Activated CD8-positive, alpha-beta T cell treated with anti-CD3 and anti-CD28 coated beads, Interleukin-2, amount 10 ng/mL, durations not matched to agents 7 days and 5 days (primary cell): ENCODE data around the gene MAP4K2. TPM values are rescaled to one million over a fixed set of nuclear protein-coding genes. Genes with fewer than 3 reads are reported as not detected.
A peak's percentile ranks its signal among the peaks of the same experiment; 100 is the strongest.
"Not testable (repeated sequence)": the region's sequence is repeated elsewhere in the genome, so short reads cannot be mapped to it uniquely, and the experiment has no call there.

ENCODE experiments used
- ATAC-seq: fragments of 150-1000 bp; cut with Tn5 transposase; one replicate; pipeline ENCODE4 v1.10.0; 2021; ENCODE audit warnings: moderate library complexity
- CTCF ChIA-PET: fragments of 350-600 bp; sonication (Branson Sonifier 250); formaldehyde crosslinking; loops from one replicate; lab custom pipeline; 2021; ENCODE audit warnings: antibody characterized with exemption; lab: Charles Lee
- POLR2A ChIA-PET: fragments of 350-600 bp; sonication (Branson Sonifier 250); formaldehyde crosslinking; loops from one replicate; lab custom pipeline; 2021; ENCODE audit warnings: antibody characterized with exemption; lab: Charles Lee
- DNase-seq: peaks from one replicate; pipeline ENCODE4 v3.0.0-alpha.2; 2020
- H3K27ac Mint-ChIP-seq: one replicate; pipeline ENCODE4 v1.8.0; 2021; ENCODE audit warnings: mild to moderate bottlenecking, mixed read lengths
- H3K27me3 Mint-ChIP-seq: one replicate; pipeline ENCODE4 v1.8.0; 2021; ENCODE audit warnings: low read depth, mixed read lengths
- H3K36me3 Mint-ChIP-seq: one replicate; pipeline ENCODE4 v1.8.0; 2021; ENCODE audit warnings: low read depth, mixed read lengths
- H3K4me1 Mint-ChIP-seq: one replicate; pipeline ENCODE4 v1.8.0; 2021; ENCODE audit warnings: low read depth, mixed read lengths
- H3K4me3 Mint-ChIP-seq: one replicate; pipeline ENCODE4 v1.8.0; 2021; ENCODE audit warnings: mild to moderate bottlenecking, mixed read lengths
- H3K9me3 Mint-ChIP-seq: one replicate; pipeline ENCODE4 v1.8.0; 2022; ENCODE audit warnings: mixed read lengths; ENCODE audit not compliant: insufficient read depth
- total RNA-seq, 2 experiments: library from RNA; stranded (reverse); gene quantifications; one replicate each; pipeline ENCODE4 v1.2.3, GENCODE V29; 2021

The MAP4K2 gene
- 10 to 100 TPM; 84.2 to 90.2 TPM for total RNA-seq

DNA sequence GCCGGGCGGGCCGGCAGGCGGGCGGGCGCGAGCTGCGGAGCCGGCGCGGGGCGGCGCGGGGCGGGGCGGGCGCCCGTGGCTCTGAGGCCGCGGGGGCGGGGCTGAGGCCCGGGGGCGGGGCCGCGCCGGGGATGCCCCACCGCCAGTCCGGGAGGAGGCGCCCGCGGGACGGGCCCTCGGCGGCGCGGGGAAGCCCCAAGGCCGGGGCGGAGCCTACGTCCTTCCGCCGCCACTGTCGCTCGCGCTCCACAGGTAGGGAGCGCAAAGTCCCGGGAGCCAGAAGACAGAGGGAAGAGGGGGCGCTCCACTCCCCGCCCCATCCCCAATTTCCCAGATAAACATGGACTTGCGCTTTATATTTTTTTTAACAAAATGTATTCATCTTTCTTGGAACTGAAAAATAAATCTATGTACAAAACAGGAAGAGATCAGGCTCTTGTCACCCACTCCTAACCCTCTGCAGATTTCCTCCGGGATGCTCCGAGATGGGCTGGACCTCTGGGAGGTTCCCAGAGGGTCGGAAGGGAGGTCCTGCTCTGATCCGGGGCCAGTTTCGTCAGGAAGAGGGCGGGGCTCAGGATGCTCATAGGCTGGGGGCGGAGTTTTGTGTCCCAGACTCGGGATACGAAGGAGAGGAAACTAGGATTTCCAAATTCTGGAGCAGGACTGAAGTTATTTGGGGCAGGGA lies at the start of gene MAP4K2:
Gene MAP4K2 (minus strand): TSS at position 57 of the 688 bp plus-strand sequence. CDS start 65 bp downstream, outside the sequence.
- H3K27ac Mint-ChIP-seq, result peak within 1 kb of the TSS; percentile 82
- DNase-seq (peak; percentile 86), ATAC-seq (peak; percentile 91)
- peak within 1 kb of the TSS; percentile 85 for H3K4me3 Mint-ChIP-seq
- peaks cover 44% of the 10 kb centered on the region for H3K4me1 Mint-ChIP-seq
- H3K9me3 Mint-ChIP-seq, result no peaks in the 10 kb centered on the region
- H3K27me3 Mint-ChIP-seq, result no peaks in the 10 kb centered on the region
- CTCF ChIA-PET, result interaction anchor here (1.0 to 1.4 kb wide), 5 partner anchors 40 to 211 kb away, joined by 3 to 9 read pairs (median 3); partner anchors contain the start of gene ARL2
- peaks cover 32% of the 10 kb centered on the region for H3K36me3 Mint-ChIP-seq
- POLR2A ChIA-PET, result interaction anchor here (0.8 to 1.3 kb wide), 2 partner anchors 316 to 319 kb away, joined by 3 read pairs; partner anchors contain the start of genes FAU and MRPL49

DNA sequence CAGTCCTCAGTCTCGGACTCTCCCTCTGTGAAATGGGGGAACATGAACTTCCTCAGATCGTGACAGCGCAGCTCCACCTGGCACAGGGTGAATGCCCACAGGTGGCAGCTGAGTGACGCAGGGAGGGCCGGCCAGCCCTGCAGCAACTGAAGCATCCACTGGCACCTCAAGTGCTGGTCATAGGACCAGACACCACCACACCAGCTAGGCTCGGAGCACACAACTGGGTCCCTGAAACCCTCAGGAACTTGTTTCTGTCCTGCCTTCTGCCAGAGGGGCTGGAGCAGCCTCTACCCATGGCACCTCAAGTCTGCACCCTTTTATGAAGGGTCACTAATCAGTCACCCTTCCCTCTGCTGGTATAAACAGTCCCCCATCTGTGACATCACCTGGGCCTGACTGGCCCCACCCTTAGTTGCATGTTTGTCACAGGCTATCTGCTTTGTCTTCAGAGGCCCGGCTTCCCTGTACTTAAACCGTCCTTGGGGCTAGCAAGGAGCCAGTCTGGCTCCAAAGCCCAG lies 48.9 kb upstream of the MAP4K2 start:
- Mint-ChIP-seq H3K27me3 (no peaks in the 10 kb centered on the region), H3K27ac (peak overlapping the region; percentile 86), H3K9me3 (no peaks in the 10 kb centered on the region), H3K4me1 (peaks cover 95% of the 10 kb centered on the region), H3K4me3 (peak overlapping the region; percentile 48), H3K36me3 (peaks cover 50% of the 10 kb centered on the region)
- CTCF ChIA-PET, result interaction anchor here (0.8 to 20.9 kb wide), 6 partner anchors 11 to 478 kb away, joined by 3 to 491 read pairs (median 158); partner anchors contain the start of genes ARL2, EHD1 and ZNHIT2
- ATAC-seq (no peak), DNase-seq (no peak)
- POLR2A ChIA-PET, result interaction anchor here (9.3 to 27.1 kb wide), 2 partner anchors 9 to 27 kb away, joined by 109 to 469 read pairs; partner anchors contain the start of gene EHD1

GRCh38 chr11:64850979-64851567 lies 48.1 kb upstream of the MAP4K2 start:
- H3K27me3 Mint-ChIP-seq, result no peaks in the 10 kb centered on the region
- ChIA-PET POLR2A (interaction anchor here (0.6 to 27.1 kb wide), 5 partner anchors 10 to 65 kb away, joined by 3 to 469 read pairs (median 4); partner anchors contain the start of gene EHD1), CTCF (interaction anchor here (1.1 to 20.9 kb wide), 5 partner anchors 12 to 479 kb away, joined by 3 to 491 read pairs (median 306); partner anchors contain the start of genes ARL2 and EHD1)
- peak overlapping the region; percentile 48 for H3K4me3 Mint-ChIP-seq
- DNase-seq, result peak; percentile 70
- peak overlapping the region; percentile 86 for H3K27ac Mint-ChIP-seq
- peak; percentile 45 for ATAC-seq
- peaks cover 88% of the 10 kb centered on the region for H3K4me1 Mint-ChIP-seq
- H3K36me3 Mint-ChIP-seq, result peaks cover 42% of the 10 kb centered on the region
- no peaks in the 10 kb centered on the region for H3K9me3 Mint-ChIP-seq

DNA sequence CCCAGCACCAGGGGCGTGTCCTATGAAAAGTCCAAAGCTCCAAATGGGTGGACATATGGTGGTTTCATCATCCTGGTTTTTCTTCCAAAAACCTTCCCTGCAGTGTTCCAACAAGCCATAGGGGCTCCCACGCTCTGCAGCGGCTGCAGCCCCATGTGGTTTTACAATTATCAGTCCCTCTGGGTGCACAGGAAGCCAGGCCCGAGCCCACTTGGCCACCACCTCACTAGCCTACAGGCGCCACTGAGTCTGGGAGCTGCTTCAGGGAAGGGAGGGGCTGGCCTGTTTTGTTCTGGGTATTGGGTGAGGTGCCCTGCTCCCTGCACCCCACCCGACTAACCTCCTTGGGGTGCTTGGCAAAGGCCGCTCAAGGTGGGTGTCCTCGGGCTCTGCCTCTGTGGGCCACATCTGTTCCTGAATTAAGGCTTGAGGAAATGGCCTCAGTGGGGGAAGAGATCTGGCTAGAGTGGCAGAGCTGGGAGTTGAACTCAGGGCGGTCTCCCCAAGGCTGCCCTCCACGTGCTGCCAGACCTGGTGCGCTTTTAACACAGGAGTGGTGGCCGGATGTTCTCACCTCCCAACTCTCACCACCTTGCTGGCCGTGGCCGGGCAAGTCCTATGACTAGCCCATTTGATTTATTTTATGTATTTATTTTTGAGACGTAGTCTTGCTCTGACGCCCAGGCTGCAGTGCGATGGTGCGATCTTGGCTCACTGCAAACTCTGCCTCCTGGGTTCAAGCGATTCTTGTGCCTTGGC lies 46.8 kb upstream of the MAP4K2 start:
- ATAC-seq, result no peak
- no peak for DNase-seq
- H3K36me3 Mint-ChIP-seq, result peaks cover 30% of the 10 kb centered on the region
- no peaks in the 10 kb centered on the region for H3K27me3 Mint-ChIP-seq
- no peak overlapping the region for H3K4me3 Mint-ChIP-seq
- H3K9me3 Mint-ChIP-seq, result no peaks in the 10 kb centered on the region
- peak overlapping the region; percentile 51 for H3K27ac Mint-ChIP-seq
- ChIA-PET POLR2A (interaction anchor here (0.7 to 27.1 kb wide), 8 partner anchors 11 to 268 kb away, joined by 3 to 469 read pairs (median 8); partner anchors contain the start of genes EHD1 and ZNHIT2), CTCF (interaction anchor here (0.7 to 20.9 kb wide), 11 partner anchors 13 to 1193 kb away, joined by 3 to 491 read pairs (median 14); partner anchors contain the start of genes ARL2, EHD1, RASGRP2 and TM7SF2)
- peaks cover 82% of the 10 kb centered on the region for H3K4me1 Mint-ChIP-seq

DNA sequence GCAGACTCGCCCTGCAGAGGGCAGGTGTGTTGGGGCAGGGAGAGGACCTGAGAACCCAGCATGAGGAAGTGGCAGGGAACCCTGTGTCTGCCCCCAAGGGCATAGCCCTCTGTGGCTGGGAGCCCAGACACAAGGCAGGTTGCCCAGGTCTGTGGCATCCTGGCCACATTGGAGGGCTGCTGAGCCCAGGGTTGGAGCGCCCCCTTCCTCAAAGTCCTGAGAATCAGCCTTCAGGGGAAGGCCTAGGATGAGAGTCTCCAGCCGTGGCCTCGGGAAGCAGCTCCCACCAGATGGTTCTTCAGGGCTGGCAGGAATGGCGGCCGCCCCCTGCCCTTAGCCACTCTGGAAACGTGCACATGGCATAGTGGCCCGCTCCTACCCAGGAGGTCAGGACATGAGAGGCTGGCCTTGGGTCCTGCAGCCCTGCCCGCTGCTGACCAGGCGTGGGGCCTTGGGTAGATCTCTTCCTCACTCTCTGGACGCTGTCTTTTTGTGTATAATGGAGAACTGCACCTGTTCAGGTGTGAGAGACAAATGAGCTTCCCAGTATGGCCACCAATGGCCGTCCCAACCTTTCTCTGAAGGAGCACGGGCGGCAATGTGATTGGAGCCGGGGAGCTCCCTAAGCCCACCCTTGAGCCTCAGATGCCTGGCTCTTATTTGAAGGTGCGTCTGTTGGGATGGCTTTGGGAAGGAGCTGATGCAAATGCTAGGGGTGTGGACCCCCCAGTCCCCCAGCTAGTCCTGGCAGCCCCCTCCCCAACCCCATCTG lies 46.0 kb upstream of the MAP4K2 start:
- Mint-ChIP-seq H3K27ac (peak overlapping the region; percentile 76), H3K4me1 (peaks cover 75% of the 10 kb centered on the region), H3K36me3 (peaks cover 23% of the 10 kb centered on the region), H3K9me3 (no peaks in the 10 kb centered on the region), H3K4me3 (no peak overlapping the region), H3K27me3 (no peaks in the 10 kb centered on the region)
- POLR2A ChIA-PET, result interaction anchor here (0.5 to 27.1 kb wide), 10 partner anchors 12 to 576 kb away, joined by 3 to 469 read pairs (median 4); partner anchors contain the start of genes EHD1 and ZNHIT2
- CTCF ChIA-PET, result interaction anchor here (0.7 to 20.9 kb wide), 25 partner anchors 14 to 1194 kb away, joined by 3 to 491 read pairs (median 4); partner anchors contain the start of genes ARL2, EHD1, FAU and MRPL49
- no peak for ATAC-seq
- DNase-seq, result no peak

- POLR2A ChIA-PET, result interaction anchor here (0.5 to 27.1 kb wide), 9 partner anchors 13 to 577 kb away, joined by 3 to 469 read pairs (median 4); partner anchors contain the start of gene EHD1
- peak overlapping the region; percentile 76 for H3K27ac Mint-ChIP-seq
- no peak for DNase-seq
Measured at GRCh38 chr11:64848214-64848825, 45.3 kb upstream of the MAP4K2 start.

GRCh38 chr11:64846998-64847666 lies 44.1 kb upstream of the MAP4K2 start:
- peaks cover 6% of the 10 kb centered on the region for H3K36me3 Mint-ChIP-seq
- no peaks in the 10 kb centered on the region for H3K9me3 Mint-ChIP-seq
- peak; percentile 94 for DNase-seq
- H3K27me3 Mint-ChIP-seq, result no peaks in the 10 kb centered on the region
- no peak overlapping the region for H3K4me3 Mint-ChIP-seq
- CTCF ChIA-PET, result interaction anchor here (0.9 to 20.9 kb wide), 19 partner anchors 12 to 271 kb away, joined by 3 to 491 read pairs (median 9); partner anchors contain the start of genes ARL2, EHD1, MEN1 and RASGRP2
- H3K27ac Mint-ChIP-seq, result peak overlapping the region; percentile 6
- ATAC-seq, result peak; percentile 70
- H3K4me1 Mint-ChIP-seq, result peaks cover 61% of the 10 kb centered on the region
- POLR2A ChIA-PET, result interaction anchor here (1.2 to 27.1 kb wide), 5 partner anchors 14 to 47 kb away, joined by 4 to 469 read pairs (median 27); partner anchors contain the start of gene EHD1

More at GRCh38 chr11:64848214-64848825, 45.3 kb upstream of the MAP4K2 start:
- Mint-ChIP-seq H3K4me3 (no peak overlapping the region), H3K27me3 (no peaks in the 10 kb centered on the region), H3K36me3 (peaks cover 17% of the 10 kb centered on the region), H3K4me1 (peaks cover 73% of the 10 kb centered on the region), H3K9me3 (no peaks in the 10 kb centered on the region)
- ATAC-seq, result no peak
- CTCF ChIA-PET, result interaction anchor here (0.9 to 20.9 kb wide), 30 partner anchors 13 to 482 kb away, joined by 3 to 491 read pairs (median 5); partner anchors contain the start of genes ARL2, EHD1, FAU and MEN1

GRCh38 chr11:64845776-64846129 lies 42.7 kb upstream of the MAP4K2 start:
- not testable (repeated sequence) for H3K27ac Mint-ChIP-seq, H3K27me3 Mint-ChIP-seq, H3K4me3 Mint-ChIP-seq, DNase-seq, ATAC-seq, H3K9me3 Mint-ChIP-seq, H3K36me3 Mint-ChIP-seq
- ChIA-PET CTCF (interaction anchor here (3.4 to 20.9 kb wide), 6 partner anchors 11 to 266 kb away, joined by 27 to 491 read pairs (median 170); partner anchors contain the start of genes ARL2, EHD1 and TM7SF2), POLR2A (interaction anchor here (0.9 to 27.1 kb wide), 2 partner anchors 33 to 55 kb away, joined by 3 to 469 read pairs; partner anchors contain the start of gene EHD1)
- peaks cover 47% of the 10 kb centered on the region for H3K4me1 Mint-ChIP-seq

DNA sequence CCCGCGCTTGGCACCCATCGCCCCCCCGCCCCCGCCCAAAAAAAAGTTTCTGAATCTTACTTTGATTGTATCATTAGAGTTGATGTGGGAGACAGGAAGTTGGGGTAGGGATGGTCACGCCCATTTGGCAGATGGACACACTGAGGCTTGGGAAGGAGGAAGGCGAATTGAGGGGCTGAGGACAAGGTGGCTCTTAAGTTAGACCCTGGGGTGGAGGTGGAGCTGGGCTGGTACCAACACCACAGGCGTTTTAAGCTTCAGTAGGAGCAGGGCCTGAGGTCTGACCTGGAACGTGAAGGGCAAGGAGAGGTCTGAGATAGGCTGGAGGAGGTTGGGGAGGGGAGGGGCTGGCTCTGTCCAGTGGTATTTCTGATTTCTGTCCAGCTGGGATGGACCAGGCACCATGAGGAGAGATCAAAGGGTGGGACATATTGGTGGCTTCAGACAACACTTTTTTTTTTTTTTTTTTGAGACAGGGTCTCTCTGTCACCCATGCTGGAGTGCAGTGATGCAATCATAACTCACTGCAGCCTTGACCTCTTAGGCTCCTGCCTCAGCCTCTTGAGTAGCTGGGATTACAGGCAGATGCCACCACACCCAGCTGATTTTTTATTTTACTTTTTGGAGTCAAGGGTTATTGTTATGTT lies 42.2 kb upstream of the MAP4K2 start:
- ChIA-PET POLR2A (interaction anchor here (0.9 to 27.1 kb wide), 2 partner anchors 34 to 55 kb away, joined by 3 to 469 read pairs; partner anchors contain the start of gene EHD1), CTCF (interaction anchor here (1.7 to 20.9 kb wide), 7 partner anchors 10 to 267 kb away, joined by 7 to 491 read pairs (median 33); partner anchors contain the start of genes ARL2, EHD1 and TM7SF2)
- H3K27ac Mint-ChIP-seq, result peak overlapping the region; percentile 0
- ATAC-seq, result no peak
- H3K36me3 Mint-ChIP-seq, result no peaks in the 10 kb centered on the region
- H3K27me3 Mint-ChIP-seq, result no peaks in the 10 kb centered on the region
- DNase-seq, result no peak
- H3K4me3 Mint-ChIP-seq, result peak overlapping the region; percentile 62
- H3K9me3 Mint-ChIP-seq, result no peaks in the 10 kb centered on the region
- H3K4me1 Mint-ChIP-seq, result peaks cover 45% of the 10 kb centered on the region
